PC-3 (cell line): ENCODE measurements around the gene PPARD. TPM values are rescaled to one million over a fixed set of nuclear protein-coding genes. Genes with fewer than 3 reads are reported as not detected.

Experiments used
- ATAC-seq: fragments of 200-7000 bp; cut with Tn5 transposase; 2 replicates; pipeline ENCODE4 v1.9.1; 2020; ENCODE audit warnings: mild to moderate bottlenecking, moderate library complexity
- BruUV-seq: library from RNA; stranded (reverse); fragments of 400-500 nt; replicated peaks from 2 replicates; lab custom pipeline; 2021; lab: Mats Ljungman, UMichigan
- CTCF ChIA-PET: fragments of 300-600 bp; sonication (Branson Sonifier 250); formaldehyde crosslinking; loops from one replicate; lab custom pipeline; 2022; ENCODE audit warnings: antibody characterized with exemption; lab: Charles Lee
- POLR2A ChIA-PET: fragments of 300-600 bp; sonication (Branson Sonifier 250); formaldehyde crosslinking; loops from one replicate; lab custom pipeline; 2022; ENCODE audit warnings: antibody characterized with exemption; ENCODE audit not compliant: unreplicated experiment; lab: Charles Lee
- DNase-seq: peaks from one replicate; pipeline ENCODE4 v3.0.0-alpha.2; 2015
- H2AFZ ChIP-seq: fragments of 300-600 bp; sonication (generic); 2 replicates; pipeline ENCODE4 v1.6.0; 2016; ENCODE audit warnings: antibody characterized with exemption, low read length
- H3F3A ChIP-seq: fragments of 300-600 bp; sonication (generic); one replicate; pipeline ENCODE4 v1.6.0; 2017; ENCODE audit warnings: antibody characterized with exemption, low read length, control low read depth, mild to moderate bottlenecking; ENCODE audit not compliant: unreplicated experiment
- H3K27ac ChIP-seq: fragments of 300-600 bp; sonication (generic); 2 replicates; pipeline ENCODE4 v1.5.1; 2016; ENCODE audit warnings: mild to moderate bottlenecking, low read length
- H3K27me3 ChIP-seq: fragments of 300-600 bp; sonication (generic); 2 replicates; pipeline ENCODE4 v1.6.1; 2016; ENCODE audit warnings: low read length, mixed read lengths
- H3K36me3 ChIP-seq: fragments of 300-600 bp; sonication (generic); 2 replicates; pipeline ENCODE4 v1.6.1; 2016; ENCODE audit warnings: low read depth, mixed run types, low read length, mixed read lengths
- H3K4me1 ChIP-seq: fragments of 300-600 bp; sonication (generic); 2 replicates; pipeline ENCODE4 v1.5.1; 2016; ENCODE audit warnings: low read length; ENCODE audit not compliant: insufficient read depth
- H3K4me2 ChIP-seq: fragments of 300-600 bp; sonication (generic); 2 replicates; pipeline ENCODE4 v1.6.0; 2016; ENCODE audit warnings: low read length
- H3K4me3 ChIP-seq: fragments of 300-600 bp; sonication (generic); 2 replicates; pipeline ENCODE4 v1.5.1; 2016; ENCODE audit warnings: mild to moderate bottlenecking, low read length, mixed read lengths
- H3K79me2 ChIP-seq: fragments of 300-600 bp; sonication (generic); 2 replicates; pipeline ENCODE4 v1.6.1; 2017; ENCODE audit warnings: low read length, mixed read lengths
- H3K9ac ChIP-seq: fragments of 300-600 bp; sonication (generic); 2 replicates; pipeline ENCODE4 v1.6.0; 2016; ENCODE audit warnings: mild to moderate bottlenecking, low read length
- H3K9me2 ChIP-seq: fragments of 300-600 bp; sonication (generic); replicated peaks from 2 replicates; pipeline ENCODE4 v1.6.1; 2016; ENCODE audit warnings: mixed run types, low read length, mixed read lengths
- H3K9me3 ChIP-seq: fragments of 300-600 bp; sonication (generic); 2 replicates; pipeline ENCODE4 v1.6.1; 2016; ENCODE audit warnings: low read length, mixed read lengths
- H4K20me1 ChIP-seq: fragments of 300-600 bp; sonication (generic); 2 replicates; pipeline ENCODE4 v1.6.1; 2016; ENCODE audit warnings: low read length, mixed read lengths
- EZH2 ChIP-seq: fragments of 300-600 bp; sonication (generic); IDR thresholded peaks from one replicate; pipeline ENCODE4 v1.6.1; 2017; ENCODE audit warnings: antibody characterized with exemption, mild to moderate bottlenecking, low read length; ENCODE audit not compliant: unreplicated experiment
- EZH2phosphoT487 ChIP-seq: fragments of 300-600 bp; sonication (generic); IDR thresholded peaks from 2 replicates; pipeline ENCODE4 v1.6.1; 2018; ENCODE audit warnings: mild to moderate bottlenecking, antibody characterized with exemption, low read length, borderline replicate concordance
- intact Hi-C: fragments of 100-400 bp; cut with micrococcal nuclease; formaldehyde crosslinking; loops from 2 replicates; pipeline ENCODE4 v1.9.0; 2023
- total RNA-seq: library from RNA; depleted of rRNA; stranded (reverse); fragments of >200 nt; gene quantifications from 2 replicates; pipeline ENCODE4 v1.2.3, GENCODE V29; 2014
- TF ChIP-seq, protein P1 (sequence below): fragments of 300-600 bp; sonication (generic); conservative IDR thresholded peaks from 2 replicates; pipeline ENCODE4 v1.5.1; 2017; ENCODE audit warnings: antibody characterized with exemption, low read depth, mild to moderate bottlenecking, low read length

PPARD gene
- total RNA-seq, 1 experiment from 2014 or later: 24.5 TPM

GRCh38 chr6:35448191-35448590 is 105.8 kb downstream of the PPARD start:
- H2AFZ ChIP-seq: no peak overlapping the region
- ChIA-PET CTCF (interaction anchor here (0.6 to 1.2 kb wide), 2 partner anchors 106 to 155 kb away, joined by 3 to 5 read pairs; no protein-coding TSS in a partner anchor), POLR2A (no interaction called here)
- H3K4me1 ChIP-seq: peaks cover 11% of the 10 kb centered on the region
- ATAC-seq (no peak), DNase-seq (no peak)
- peaks cover 6% of the 10 kb centered on the region for H3K79me2 ChIP-seq
- TF ChIP-seq EZH2phosphoT487 (no peak), EZH2 (no peak)
- TF ChIP-seq, protein P1, sequence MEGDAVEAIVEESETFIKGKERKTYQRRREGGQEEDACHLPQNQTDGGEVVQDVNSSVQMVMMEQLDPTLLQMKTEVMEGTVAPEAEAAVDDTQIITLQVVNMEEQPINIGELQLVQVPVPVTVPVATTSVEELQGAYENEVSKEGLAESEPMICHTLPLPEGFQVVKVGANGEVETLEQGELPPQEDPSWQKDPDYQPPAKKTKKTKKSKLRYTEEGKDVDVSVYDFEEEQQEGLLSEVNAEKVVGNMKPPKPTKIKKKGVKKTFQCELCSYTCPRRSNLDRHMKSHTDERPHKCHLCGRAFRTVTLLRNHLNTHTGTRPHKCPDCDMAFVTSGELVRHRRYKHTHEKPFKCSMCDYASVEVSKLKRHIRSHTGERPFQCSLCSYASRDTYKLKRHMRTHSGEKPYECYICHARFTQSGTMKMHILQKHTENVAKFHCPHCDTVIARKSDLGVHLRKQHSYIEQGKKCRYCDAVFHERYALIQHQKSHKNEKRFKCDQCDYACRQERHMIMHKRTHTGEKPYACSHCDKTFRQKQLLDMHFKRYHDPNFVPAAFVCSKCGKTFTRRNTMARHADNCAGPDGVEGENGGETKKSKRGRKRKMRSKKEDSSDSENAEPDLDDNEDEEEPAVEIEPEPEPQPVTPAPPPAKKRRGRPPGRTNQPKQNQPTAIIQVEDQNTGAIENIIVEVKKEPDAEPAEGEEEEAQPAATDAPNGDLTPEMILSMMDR: no peak
- H4K20me1 ChIP-seq: no peaks in the 10 kb centered on the region
- H3K4me2 ChIP-seq: no peak overlapping the region
- no peak overlapping the region for H3K9ac ChIP-seq
- H3F3A ChIP-seq: no peaks in the 10 kb centered on the region
- no peaks in the 10 kb centered on the region for H3K36me3 ChIP-seq
- H3K9me2 ChIP-seq: no peaks in the 10 kb centered on the region
- no peaks in the 10 kb centered on the region for H3K9me3 ChIP-seq
- no peaks in the 10 kb centered on the region for H3K27me3 ChIP-seq
- no peak overlapping the region for H3K4me3 ChIP-seq
- no TSS peak for BruUV-seq
- H3K27ac ChIP-seq: no peak overlapping the region
- intact Hi-C loops: no loop called here

DNA sequence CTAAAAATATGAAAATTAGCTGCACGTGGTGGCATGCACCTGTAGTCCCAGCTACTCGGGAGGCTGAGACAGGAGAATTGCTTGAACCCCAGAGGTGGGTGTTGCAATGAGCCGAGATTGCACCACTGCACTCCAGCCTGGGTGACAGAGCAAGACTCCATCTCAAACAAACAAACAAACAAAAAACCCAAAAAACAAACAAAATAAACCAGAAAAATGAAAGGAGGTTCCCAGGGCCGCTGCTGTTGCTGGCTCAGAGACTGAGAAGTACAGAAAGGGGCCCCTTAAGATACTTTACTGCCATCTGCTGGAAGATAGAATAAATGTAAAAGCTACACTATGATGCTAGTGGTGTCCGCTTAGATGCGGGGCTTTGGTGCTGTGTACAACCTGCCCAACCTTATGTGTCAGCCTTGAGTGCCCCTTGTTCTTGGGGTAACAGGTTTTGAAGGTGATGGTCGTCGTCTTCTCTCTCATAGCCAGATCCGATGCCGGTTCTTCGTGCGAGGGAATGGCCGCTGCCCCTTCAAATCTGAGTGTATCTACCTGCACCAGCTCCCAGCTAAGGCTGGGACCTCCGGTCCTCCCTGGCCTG is 107.0 kb downstream of the PPARD start:
- Histone ChIP-seq H3K36me3 (no peaks in the 10 kb centered on the region), H3F3A (no peaks in the 10 kb centered on the region), H3K27ac (peak overlapping the region; percentile 39), H3K9me3 (no peaks in the 10 kb centered on the region), H3K79me2 (peaks cover 18% of the 10 kb centered on the region), H3K4me1 (peaks cover 19% of the 10 kb centered on the region), H3K4me3 (no peak overlapping the region), H3K27me3 (no peaks in the 10 kb centered on the region), H2AFZ (0 out of 2 replicates have a peak overlapping the region, but pooled peaks have one; percentile 19), H3K9me2 (no peaks in the 10 kb centered on the region), H4K20me1 (no peaks in the 10 kb centered on the region), H3K9ac (peak overlapping the region; percentile 5; the same call in 1 of the 2 replicates), H3K4me2 (0 out of 2 replicates have a peak overlapping the region, but pooled peaks have one; percentile 26)
- no peak for TF ChIP-seq EZH2
- TF ChIP-seq, protein P1: peak; percentile 80
- BruUV-seq: no TSS peak
- POLR2A ChIA-PET: interaction anchor here (0.5 to 0.6 kb wide), 2 partner anchors 68 to 1032 kb away, joined by 4 to 14 read pairs; no protein-coding TSS in a partner anchor
- intact Hi-C loops: loop anchor here (1.0 kb wide), 3 partner anchors 34 to 152 kb away; partner anchors contain the start of genes DEF6 and PPARD
- CTCF ChIA-PET: interaction anchor here (0.8 to 1.5 kb wide), 7 partner anchors 18 to 131 kb away, joined by 3 to 29 read pairs (median 4); partner anchors contain the start of genes PPARD and RPL10A
- ATAC-seq (peak; percentile 70), DNase-seq (peak; percentile 91)
